GM21515 (cell line): ENCODE measurements around the gene ARAP1.
"Not testable (repeated sequence)": the region's sequence is repeated elsewhere in the genome, so short reads cannot be mapped to it uniquely, and the experiment has no call there.

Experiments used
- ATAC-seq: cut with Tn5 transposase; IDR thresholded peaks from one replicate; pipeline ENCODE4 v1.9.1; 2021; ENCODE audit not compliant: unreplicated experiment

ARAP1 gene

GRCh38 chr11:72752088-72752914 lies at the start of gene ARAP1:
Gene ARAP1 (minus strand): TSS chr11:72752408. CDS start chr11:72727128, 25,280 bp downstream.
- peak; percentile 61 for ATAC-seq

- ATAC-seq, result no peak
Observed at GRCh38 chr11:72799441-72799840, 47.2 kb upstream of the ARAP1 start.

- no peak for ATAC-seq
Observed at GRCh38 chr11:72798361-72798760, 46.2 kb upstream of the ARAP1 start.

- ATAC-seq, result peak; percentile 78
Observed at GRCh38 chr11:72793425-72794367, 41.5 kb upstream of the ARAP1 start, which contains the start of gene STARD10. Gene STARD10 (minus strand): TSS chr11:72794047. CDS start chr11:72781181, 12,866 bp downstream.

- no peak for ATAC-seq
Observed at GRCh38 chr11:72793076-72793424, 40.8 kb upstream of the ARAP1 start.

GRCh38 chr11:72792437-72793021 lies 40.3 kb upstream of the ARAP1 start:
- no peak for ATAC-seq

GRCh38 chr11:72791228-72791627 lies 39.0 kb upstream of the ARAP1 start:
- not testable (repeated sequence) for ATAC-seq

- no peak for ATAC-seq
Observed at GRCh38 chr11:72789493-72790131, 37.4 kb upstream of the ARAP1 start.

GRCh38 chr11:72788241-72788640 lies 36.0 kb upstream of the ARAP1 start:
- no peak for ATAC-seq

- ATAC-seq, result peak; percentile 53
Observed at GRCh38 chr11:72787216-72788104, 35.3 kb upstream of the ARAP1 start.

- no peak for ATAC-seq
Observed at GRCh38 chr11:72786305-72787215, 34.4 kb upstream of the ARAP1 start.

GRCh38 chr11:72784662-72785061 lies 32.5 kb upstream of the ARAP1 start:
- ATAC-seq, result no peak

GRCh38 chr11:72783144-72783905 lies 31.1 kb upstream of the ARAP1 start:
- no peak for ATAC-seq

- no peak for ATAC-seq
Observed at GRCh38 chr11:72782081-72782920, 30.1 kb upstream of the ARAP1 start.

- no peak for ATAC-seq
Observed at GRCh38 chr11:72781313-72782080, 29.3 kb upstream of the ARAP1 start.

GRCh38 chr11:72781063-72781312 lies 28.8 kb upstream of the ARAP1 start:
- ATAC-seq, result no peak
